Measurements from ENCODE around the gene GIMAP8. TPM values are rescaled to one million over a fixed set of nuclear protein-coding genes. Genes with fewer than 3 reads are reported as not detected.

Gene GIMAP8
- total and polyA plus RNA-seq, 2 of the 8 experiments (the other 6 are each of a cell fraction or from before 2014, with no cell fraction given), result not detected

DNA sequence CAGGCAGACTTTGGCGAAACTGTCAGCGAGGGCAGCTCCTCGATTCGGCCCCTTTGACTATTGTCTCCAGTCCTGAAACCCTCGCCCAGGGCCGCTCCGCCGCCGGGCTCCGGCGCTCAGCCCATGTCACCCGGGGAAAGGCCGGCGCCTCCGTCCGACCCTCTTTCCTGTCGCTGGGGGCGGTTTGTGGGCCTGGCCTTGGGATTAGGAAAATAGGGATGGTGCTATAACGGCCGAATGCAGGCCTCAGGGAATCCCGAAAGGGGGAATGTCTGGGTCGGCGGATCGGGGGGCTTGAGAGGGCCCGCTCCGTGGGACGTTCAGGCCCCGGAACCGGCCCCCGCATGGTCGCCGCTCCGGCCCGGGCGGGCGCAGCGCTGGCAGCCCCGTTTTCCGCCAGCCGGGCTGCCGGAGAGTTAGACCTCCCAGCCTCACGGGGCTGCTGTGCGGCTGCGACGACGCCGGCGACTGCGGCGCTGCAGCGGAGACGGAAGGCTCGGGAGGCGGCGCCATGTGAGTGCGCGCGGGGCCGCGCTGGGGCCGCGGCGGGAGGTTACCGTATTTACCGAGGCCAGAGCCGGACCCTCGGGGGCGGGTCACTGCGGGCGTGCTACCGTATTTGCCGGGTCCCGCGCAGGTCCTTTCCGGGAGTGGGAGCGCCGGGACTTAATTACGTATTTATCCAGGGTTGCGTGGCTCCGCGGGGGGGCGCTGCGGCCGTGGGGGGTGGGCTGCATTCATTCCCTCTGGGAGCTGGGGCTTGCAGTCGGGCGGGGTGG is 45.4 kb upstream of the GIMAP8 start (continued):
- TF ChIP-seq NANOG (IDR thresholded peaks at IDR 0.05; ENCODE audit: insufficient read depth, low read depth, low read length, poor library complexity, severe bottlenecking) (no peak), BACH1 (IDR thresholded peaks at IDR 0.05; ENCODE audit: low read length) (peak; percentile 90), TEAD4 (IDR thresholded peaks at IDR 0.05; ENCODE audit: low read depth, low read length) (no peak), POU5F1 (IDR thresholded peaks at IDR 0.05; ENCODE audit: low read depth, low read length) (no peak), SAP30 (IDR thresholded peaks at IDR 0.05; ENCODE audit: insufficient read depth, insufficient replicate concordance, low read length) (no peak), POLR2AphosphoS5 (IDR thresholded peaks at IDR 0.05; ENCODE audit: low read depth, low read length) (peak; percentile 42; the same call in 1 of the 2 replicates), RNF2 (IDR thresholded peaks at IDR 0.05; ENCODE audit: borderline replicate concordance, low read depth, low read length, missing control alignments, poor library complexity, severe bottlenecking) (no peak), BCL11A (IDR thresholded peaks at IDR 0.05; ENCODE audit: low read depth in 2 of 2, low read length in 2 of 2) (no peak), SIX5 (IDR thresholded peaks at IDR 0.05; ENCODE audit: low read depth, low read length) (no peak), BRCA1 (IDR thresholded peaks at IDR 0.05; ENCODE audit: low read depth, low read length) (no peak), CBX8 (IDR thresholded peaks at IDR 0.05; ENCODE audit: borderline replicate concordance, low read depth, low read length) (no peak), SUZ12 (IDR thresholded peaks at IDR 0.05; ENCODE audit: low read length) (no peak; the same call in 1 of the 2 replicates), ZNF274 (IDR thresholded peaks at IDR 0.05; ENCODE audit: borderline replicate concordance, extremely low read depth, low read length) (no peak), RBBP5 (IDR thresholded peaks at IDR 0.05; ENCODE audit: borderline replicate concordance, low read depth, low read length) (no peak; the same call in 1 of the 2 replicates), EZH2 (IDR thresholded peaks at IDR 0.05; ENCODE audit: low read depth, low read length, severe bottlenecking) (no peak), CBX5 (IDR thresholded peaks at IDR 0.05; ENCODE audit: low read depth, low read length) (no peak), TAF7 (optimal IDR thresholded peaks at IDR 0.05; ENCODE audit: borderline replicate concordance, low read depth, low read length) (peak; percentile 83), POLR2A (IDR thresholded peaks at IDR 0.05; ENCODE audit: control extremely low read depth in 1 of 2, low read depth in 2 of 2, low read length in 2 of 2) (peak in 1 of 2 experiments; percentile 31), GABPA (IDR thresholded peaks at IDR 0.05; ENCODE audit: borderline replicate concordance, insufficient read depth, low read length) (no peak), RAD21 (IDR thresholded peaks at IDR 0.05 in 1 of 2, conservative IDR thresholded peaks at IDR 0.05 in 1 of 2; ENCODE audit: low read depth in 2 of 2, low read length in 2 of 2) (peak in 1 of 2 experiments; percentile 9; a peak in 2 of 4 replicates), TAF1 (IDR thresholded peaks at IDR 0.05; ENCODE audit: low read depth, low read length) (peak; percentile 82)
- TF ChIP-seq, protein P1, sequence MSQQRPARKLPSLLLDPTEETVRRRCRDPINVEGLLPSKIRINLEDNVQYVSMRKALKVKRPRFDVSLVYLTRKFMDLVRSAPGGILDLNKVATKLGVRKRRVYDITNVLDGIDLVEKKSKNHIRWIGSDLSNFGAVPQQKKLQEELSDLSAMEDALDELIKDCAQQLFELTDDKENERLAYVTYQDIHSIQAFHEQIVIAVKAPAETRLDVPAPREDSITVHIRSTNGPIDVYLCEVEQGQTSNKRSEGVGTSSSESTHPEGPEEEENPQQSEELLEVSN (IDR thresholded peaks at IDR 0.05), result peak; percentile 59

All from H1 (cell line).